Stomach (tissue), 4 donors: ENCODE data around the gene PSTPIP1.

Experiments
- CTCF ChIP-seq, 7 experiments: fragments of 450-650 bp in 4 of 7; fragments of 200-600 bp in 3 of 7; sonication (generic) in 3 of 7; IDR thresholded peaks; one replicate each; pipeline ENCODE4 v1.5.1; 2016 to 2019; ENCODE audit warnings: antibody characterized with exemption in 7 of 7, control low read depth in 2 of 7, mild to moderate bottlenecking in 1 of 7
- POLR2A ChIP-seq, 4 donors: fragments of 450-650 bp; IDR thresholded peaks; one replicate each; pipeline ENCODE4 v1.6.1; 2016; ENCODE audit warnings: antibody characterized with exemption in 4 of 4, control low read depth in 2 of 4, mild to moderate bottlenecking in 1 of 4, moderate library complexity in 1 of 4
- POLR2AphosphoS5 ChIP-seq, 3 donors: sonication (generic); formaldehyde crosslinking; IDR thresholded peaks; one replicate each; pipeline ENCODE4 v1.6.1; 2016; ENCODE audit warnings: antibody characterized with exemption in 3 of 3

DNA sequence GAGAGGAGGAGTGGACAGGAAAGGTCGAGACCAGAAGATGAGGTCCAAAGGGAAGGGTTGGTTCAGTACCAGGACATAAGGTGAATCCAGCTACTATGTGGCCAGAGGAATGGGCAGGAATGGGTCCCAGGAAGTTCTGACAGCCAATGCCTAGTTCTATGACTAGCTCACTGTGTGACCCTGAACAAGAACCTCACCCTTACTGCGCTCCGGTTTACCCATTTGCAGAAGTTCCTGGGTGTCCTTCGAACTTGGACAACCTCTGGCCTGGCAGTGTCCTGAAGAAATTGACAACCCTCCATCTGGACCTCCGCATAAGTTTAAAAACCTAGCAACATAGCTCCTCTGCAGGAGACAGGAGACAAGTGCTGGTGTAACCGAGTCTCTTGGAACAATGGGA lies 12.2 kb upstream of the PSTPIP1 start:
- no peak for TF ChIP-seq POLR2A (IDR thresholded peaks at IDR 0.05)
- no peak for TF ChIP-seq CTCF (IDR thresholded peaks at IDR 0.05)
- no peak for TF ChIP-seq POLR2AphosphoS5 (IDR thresholded peaks at IDR 0.05)
